DOHH2 (cell line): Measurements from ENCODE around the gene ROGDI.

Experiments used
- EZH2phosphoT487 ChIP-seq: fragments of 200-600 bp; sonication (generic); IDR thresholded peaks from 2 replicates; pipeline ENCODE4 v1.6.1; 2017; ENCODE audit warnings: borderline replicate concordance, mild to moderate bottlenecking, antibody characterized with exemption, low read length, moderate library complexity, mixed read lengths
- TF ChIP-seq, protein P1 (sequence below): fragments of 200-600 bp; sonication (generic); IDR thresholded peaks from one replicate; pipeline ENCODE4 v1.5.1; 2014; ENCODE audit warnings: antibody characterized with exemption, mild to moderate bottlenecking, low read depth, low read length; ENCODE audit not compliant: poor library complexity, severe bottlenecking

DNA sequence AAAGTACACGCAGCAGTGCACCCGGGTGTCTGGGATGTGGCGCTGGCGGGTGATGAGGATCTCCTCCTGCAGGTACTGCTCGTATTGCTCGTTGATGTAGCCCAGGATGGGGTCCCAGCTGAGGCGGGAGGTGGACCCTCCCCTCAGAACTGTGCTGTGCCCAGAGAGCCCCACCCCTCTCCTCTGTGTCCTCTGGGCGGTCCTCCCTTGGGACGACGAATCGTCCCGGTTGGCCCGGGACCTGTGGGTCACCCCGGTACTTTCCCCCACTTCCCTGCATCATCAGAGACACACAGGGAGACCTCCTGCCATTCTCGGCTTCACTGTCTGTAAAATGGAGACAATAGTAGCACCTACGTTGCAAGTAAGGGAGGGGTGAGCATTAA, 18.5 kb downstream of the ROGDI start:
- TF ChIP-seq, protein P1, sequence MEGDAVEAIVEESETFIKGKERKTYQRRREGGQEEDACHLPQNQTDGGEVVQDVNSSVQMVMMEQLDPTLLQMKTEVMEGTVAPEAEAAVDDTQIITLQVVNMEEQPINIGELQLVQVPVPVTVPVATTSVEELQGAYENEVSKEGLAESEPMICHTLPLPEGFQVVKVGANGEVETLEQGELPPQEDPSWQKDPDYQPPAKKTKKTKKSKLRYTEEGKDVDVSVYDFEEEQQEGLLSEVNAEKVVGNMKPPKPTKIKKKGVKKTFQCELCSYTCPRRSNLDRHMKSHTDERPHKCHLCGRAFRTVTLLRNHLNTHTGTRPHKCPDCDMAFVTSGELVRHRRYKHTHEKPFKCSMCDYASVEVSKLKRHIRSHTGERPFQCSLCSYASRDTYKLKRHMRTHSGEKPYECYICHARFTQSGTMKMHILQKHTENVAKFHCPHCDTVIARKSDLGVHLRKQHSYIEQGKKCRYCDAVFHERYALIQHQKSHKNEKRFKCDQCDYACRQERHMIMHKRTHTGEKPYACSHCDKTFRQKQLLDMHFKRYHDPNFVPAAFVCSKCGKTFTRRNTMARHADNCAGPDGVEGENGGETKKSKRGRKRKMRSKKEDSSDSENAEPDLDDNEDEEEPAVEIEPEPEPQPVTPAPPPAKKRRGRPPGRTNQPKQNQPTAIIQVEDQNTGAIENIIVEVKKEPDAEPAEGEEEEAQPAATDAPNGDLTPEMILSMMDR = no peak
- TF ChIP-seq EZH2phosphoT487 = no peak
